Nucleus accumbens (tissue), 56 donors: ENCODE data around the gene CERS6.
"Not testable (repeated sequence)": the region's sequence is repeated elsewhere in the genome, so short reads cannot be mapped to it uniquely, and the experiment has no call there.

Source experiments
- DNase-seq, 56 donors: peaks; one replicate each; lab custom pipeline; 2025; lab: John Stamatoyannopoulos, UW

Gene CERS6, protein sequence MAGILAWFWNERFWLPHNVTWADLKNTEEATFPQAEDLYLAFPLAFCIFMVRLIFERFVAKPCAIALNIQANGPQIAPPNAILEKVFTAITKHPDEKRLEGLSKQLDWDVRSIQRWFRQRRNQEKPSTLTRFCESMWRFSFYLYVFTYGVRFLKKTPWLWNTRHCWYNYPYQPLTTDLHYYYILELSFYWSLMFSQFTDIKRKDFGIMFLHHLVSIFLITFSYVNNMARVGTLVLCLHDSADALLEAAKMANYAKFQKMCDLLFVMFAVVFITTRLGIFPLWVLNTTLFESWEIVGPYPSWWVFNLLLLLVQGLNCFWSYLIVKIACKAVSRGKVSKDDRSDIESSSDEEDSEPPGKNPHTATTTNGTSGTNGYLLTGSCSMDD

DNA sequence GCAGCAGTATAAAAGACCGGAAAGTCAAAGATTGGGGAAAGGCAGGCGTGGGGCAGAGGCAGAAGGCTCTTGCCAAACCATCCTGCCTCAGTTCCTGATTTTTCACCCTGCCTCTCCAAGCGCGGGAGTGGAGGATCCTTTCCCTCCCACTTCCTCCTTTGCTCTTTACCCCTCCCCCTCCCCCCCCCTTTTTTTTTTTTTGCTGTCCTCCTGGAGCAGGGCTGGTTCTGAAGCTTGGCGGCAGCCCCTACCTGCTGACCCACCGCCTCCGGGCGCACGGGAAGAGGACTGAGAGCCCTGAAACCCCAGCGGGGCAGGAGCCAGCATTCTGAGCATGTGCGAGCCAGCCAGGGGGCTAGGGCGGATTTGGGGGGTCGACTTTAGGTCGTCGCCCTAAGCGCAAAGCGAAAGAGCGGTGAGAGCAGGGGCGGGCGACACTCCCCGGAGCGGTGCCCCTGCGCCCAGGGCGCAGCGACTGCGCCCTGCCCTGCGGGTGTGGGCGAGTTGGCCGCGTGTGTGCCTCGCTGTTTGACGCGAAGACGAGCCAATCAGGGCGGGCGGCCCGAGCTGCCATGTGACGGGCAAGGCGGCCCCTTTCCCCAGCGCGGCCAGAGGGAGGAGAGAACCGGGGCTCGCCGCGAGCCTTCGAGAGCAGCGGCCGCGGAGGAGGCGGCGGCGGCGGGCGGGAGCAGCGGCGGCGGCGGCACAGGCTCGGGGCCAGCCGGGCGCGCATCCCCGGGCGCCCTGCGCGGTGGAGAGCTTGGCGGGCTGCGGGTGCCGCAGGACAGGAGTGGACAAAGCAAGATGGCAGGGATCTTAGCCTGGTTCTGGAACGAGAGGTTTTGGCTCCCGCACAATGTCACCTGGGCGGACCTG, at the start of gene CERS6:
TSS of gene CERS6 (plus strand) at position 628 of the 876 bp plus-strand sequence. CDS start at position 805, 177 bp downstream.
- DNase-seq = peak; percentile 25 to 95 (median 80)

DNA sequence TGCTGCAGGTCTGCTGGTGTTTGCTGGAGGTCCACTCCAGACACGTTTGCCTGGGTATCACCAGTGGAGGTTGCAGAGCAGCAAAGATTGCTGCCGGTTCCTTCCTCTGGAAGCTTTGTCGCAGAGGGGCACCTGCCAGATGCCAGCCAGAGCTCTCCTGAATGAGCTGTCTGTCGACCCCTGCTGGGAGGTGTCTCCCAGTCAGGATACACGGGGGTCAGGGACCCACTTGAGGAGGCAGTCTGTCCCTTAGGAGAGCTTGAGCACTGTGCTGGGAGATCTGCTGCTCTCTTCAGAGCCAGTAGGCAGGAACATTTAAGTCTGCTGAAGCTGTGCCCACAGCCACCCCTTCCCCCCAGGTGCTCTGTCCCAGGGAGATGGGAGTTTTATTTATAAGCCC, 43.8 kb upstream of the CERS6 start:
- not testable (repeated sequence) for DNase-seq

DNA sequence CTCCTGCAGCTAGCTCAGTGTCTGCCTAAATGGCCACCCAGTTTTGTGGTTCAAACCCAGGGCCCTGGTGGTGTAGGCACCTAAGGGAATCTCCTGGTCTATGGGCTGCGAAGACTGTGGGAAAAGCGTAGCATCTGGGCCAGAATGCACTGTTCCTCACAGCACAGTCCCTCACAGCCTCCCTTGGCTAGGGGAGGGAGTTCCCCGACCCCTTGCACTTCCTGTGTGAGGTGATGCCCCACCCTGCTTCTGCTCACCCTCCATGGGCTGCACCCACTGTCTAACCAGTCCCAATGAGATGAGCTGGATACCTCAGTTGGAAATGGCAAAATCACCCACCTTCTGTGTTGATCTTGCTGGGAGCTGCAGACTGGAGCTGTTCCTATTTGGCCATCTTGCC, 43.0 kb upstream of the CERS6 start:
- DNase-seq = not testable (repeated sequence)

DNA sequence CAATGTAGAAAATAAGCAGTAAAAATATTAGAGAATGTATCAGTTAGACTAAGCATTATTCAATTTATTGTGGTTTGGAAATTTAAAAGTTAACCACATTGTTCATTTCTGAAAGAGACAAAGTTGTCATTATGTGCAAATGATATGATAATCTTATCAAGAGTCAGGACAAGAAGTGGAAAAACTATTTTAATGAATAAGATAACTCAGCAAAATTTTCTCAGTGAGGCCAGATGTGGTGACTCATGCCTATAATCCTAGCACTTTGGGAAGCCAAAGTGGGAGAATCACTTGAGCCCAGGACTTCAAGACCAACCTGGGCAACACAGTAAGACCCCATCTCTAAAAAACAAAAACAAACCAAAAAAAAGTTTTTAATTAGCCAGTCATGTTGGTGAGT, 39.5 kb upstream of the CERS6 start:
- DNase-seq = no peak

DNA sequence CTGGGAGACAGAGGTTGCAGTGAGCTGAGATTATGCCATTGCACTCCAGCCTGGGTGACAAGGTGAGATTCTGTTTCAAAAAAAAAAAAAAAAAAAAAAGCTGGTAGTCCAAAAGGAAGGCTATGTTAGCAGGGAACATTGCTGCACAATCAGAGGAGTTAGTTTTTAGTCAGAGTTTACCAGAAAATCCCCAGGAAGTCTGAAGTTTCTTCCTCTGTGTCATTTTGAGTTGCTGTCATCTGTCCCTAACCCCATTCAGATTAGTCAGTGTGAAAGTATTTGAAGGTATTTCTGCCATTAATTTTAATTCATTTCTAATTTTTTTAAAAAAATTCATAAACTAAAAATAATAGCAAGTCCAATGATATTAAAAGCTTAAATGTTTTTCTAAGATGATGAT, 33.5 kb upstream of the CERS6 start:
- DNase-seq = no peak

DNA sequence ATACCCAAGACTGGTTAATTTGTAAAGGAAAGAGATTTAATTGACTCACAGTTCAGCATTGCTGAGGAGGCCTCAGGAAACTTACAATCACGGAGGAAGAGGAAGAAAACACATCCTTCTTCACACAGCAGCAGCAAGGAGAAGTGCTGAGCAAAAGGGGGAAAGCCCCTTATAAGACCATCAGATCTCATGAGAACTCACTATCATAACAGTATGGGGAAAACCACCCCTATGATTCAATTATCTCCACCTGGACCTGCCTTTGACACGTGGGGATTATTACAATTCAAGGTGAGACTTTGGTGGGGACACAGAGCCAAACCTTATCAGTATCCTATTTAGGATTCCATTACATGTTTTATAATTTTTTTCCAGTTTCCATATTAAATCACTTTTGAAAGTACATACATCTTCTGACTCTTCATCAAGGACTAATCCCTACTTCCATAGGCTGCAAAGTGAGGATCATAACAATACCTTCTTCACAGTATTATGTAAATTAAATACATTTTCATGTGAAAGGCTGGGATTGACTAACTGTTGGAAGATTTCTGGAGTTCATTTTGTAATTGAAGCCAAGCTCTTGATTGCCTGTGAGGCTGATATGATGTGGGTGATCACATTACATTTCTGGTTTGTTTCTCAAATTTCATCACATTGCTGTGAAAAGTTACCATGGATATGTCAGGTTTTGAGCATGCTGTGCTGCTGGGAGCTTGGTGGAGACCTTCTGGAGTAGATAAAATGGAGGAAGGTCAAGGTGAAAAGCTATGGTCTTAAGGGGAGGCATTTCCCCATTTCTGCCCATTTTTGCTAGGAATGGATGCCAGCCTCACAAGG, 31.7 kb upstream of the CERS6 start:
- DNase-seq = no peak

DNA sequence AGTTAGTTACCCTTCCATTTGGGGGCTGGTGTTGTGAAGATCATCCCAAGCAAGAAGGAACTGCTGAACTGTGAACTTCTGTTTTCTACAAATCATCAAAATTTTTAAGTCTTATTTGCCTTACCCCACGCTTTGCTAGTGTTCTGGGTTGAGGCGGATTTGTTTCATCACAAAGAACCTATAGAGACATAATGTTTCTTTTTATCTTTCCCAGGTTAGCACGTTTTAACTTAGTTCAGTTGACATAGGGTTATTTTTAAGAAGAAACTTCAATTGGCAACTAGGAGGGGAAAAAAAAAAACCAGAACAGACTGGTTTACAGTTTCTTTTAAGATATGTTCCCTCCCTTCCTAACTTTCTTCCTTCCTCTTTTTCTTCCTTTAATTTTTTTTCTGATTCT, 31.1 kb upstream of the CERS6 start:
- DNase-seq = no peak

DNA sequence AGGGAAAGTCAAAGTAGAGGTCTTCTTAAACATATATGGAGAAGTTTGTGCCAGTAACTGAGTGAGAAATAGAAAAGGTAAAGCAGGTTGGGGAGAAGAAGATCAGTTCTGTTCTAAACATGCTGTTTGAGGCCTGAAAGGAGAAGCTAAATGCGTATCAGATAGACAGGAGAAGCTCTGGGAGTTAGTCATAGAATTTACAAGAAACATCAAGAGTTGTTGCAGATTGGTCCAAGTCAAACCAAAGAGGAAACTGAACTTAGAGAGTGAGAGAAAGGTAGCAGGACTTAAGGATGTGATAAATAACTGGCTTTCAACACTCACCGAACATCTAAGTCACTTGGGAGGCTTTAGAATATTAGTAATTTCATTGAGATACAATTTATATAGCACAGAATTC, 29.2 kb upstream of the CERS6 start:
- no peak for DNase-seq

DNA sequence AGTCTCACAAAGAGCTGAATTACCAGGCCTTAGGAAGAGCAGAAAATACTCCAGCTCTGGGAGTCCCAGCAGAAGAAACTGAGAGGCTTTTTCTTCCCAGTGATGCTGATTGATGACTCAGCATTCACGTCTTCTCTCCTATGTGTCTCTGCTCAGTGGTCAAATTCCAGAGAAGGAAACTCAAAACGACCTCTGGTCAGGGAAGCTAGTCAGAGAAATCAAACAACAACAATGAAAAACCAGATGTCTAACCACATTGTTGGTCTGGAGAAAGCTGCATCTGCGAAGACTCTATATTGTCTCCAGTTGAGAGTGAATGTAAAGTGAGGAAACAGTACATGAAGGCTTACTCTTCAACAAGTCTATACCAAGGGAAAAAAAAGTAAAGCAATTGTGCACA, 28.6 kb upstream of the CERS6 start:
- DNase-seq = no peak

DNA sequence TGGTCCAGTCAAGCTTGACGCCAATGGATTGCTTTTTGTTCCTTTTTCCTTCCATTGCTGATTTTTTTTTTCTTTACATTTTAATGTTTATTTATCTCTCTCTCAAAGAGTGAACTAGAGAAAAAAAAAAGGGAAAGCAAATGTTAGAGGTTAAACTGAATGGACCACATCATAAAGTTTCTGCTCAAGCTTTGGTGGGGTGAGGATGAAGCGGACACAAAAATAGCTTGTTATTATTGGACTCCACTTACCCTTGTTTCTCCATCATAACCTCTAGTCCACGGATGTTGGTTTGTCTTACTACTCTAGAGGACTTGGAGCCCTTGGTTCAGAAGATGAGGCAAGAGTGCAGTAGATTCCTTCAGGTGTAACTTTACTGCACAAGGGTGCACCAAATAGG, 27.6 kb upstream of the CERS6 start:
- no peak for DNase-seq

DNA sequence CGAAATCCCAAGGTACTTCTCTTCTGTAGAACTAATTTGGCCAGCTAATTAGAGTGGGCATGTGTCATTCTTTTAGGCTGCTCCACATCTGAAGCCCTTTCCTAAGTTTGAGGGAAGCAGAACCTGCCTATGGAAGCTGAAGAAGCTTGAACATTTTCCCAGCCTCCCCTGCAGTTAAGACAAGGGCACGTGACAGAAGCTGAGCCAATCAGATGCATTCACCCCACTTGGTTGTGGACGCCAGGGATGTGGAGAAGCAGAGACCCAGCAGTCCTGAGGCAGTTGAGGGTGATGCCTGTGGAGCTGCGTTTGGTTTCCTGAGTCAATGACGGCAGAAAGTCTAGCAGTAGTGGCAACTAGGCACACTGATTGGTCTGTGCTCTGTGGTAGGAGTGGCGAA, 26.1 kb upstream of the CERS6 start:
- no peak for DNase-seq

DNA sequence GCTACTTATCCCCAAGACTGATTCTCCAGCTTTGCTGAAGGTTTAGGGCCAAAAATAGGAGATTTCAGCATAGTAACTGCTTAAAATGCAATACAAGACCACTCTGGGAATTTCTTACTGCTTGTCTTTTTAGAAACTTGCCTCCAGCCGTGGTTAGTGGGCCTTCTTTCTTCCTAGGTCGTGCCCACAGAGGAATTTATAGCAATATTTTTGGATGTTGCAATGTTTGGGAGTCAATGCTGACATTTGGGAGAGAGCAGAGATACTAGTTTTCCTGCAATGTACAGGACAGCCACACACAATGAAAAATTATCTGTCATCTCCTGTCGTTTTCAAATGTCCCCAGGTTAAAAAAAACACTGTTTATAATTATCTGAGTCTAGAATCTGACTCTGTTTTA, 25.6 kb upstream of the CERS6 start:
- DNase-seq = no peak

DNA sequence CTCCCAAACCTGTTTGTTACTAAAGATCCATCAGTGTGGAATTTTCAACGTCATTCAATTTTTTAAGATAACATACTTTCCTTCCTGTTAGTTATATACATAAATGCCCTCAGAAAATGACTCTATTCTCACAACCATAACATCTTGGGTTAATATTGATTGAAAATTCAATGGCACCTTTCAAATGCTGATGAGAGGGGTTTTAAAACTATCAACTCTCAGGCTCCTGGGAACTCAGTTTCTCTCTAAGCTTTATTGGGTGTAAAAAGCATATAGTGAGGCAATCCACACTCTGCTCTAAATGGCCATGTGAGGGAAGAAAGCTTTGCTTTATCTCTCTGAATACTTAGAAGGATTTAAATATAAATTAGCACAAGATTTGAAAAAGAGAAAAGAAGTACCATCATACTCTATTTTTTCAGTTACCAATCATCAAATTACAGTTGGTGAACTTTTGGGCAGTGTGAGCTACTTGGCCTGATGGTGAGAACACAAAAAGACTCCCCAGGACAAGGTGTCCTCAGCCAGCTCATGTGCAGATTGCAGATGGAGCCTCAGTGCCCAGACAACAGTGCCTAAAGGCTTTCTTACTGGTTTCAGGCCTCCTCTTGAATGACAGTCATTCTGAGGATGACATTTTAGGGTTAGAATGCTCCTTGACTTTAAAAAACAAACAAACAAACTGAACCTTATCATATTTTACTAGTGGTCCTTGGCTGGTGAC, 24.6 kb upstream of the CERS6 start:
- no peak for DNase-seq

DNA sequence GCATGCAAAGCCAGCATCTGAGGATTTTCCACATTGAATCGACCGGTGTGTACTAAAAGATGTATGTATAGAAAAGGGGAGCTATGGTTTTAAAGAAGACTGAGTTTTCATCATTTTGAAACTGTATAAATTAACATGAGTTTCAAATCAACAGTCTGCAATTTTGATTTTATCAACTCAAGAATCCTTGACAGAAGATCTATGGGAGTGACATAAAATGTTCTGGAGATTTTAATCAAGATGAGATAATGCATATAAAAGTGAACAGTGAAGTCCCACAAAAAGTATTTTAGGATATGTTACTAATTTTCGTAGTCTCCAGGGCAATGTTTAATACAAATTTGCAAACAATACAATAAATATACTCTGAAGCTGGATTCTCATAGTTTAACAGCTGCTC, 24.0 kb upstream of the CERS6 start:
- no peak for DNase-seq

DNA sequence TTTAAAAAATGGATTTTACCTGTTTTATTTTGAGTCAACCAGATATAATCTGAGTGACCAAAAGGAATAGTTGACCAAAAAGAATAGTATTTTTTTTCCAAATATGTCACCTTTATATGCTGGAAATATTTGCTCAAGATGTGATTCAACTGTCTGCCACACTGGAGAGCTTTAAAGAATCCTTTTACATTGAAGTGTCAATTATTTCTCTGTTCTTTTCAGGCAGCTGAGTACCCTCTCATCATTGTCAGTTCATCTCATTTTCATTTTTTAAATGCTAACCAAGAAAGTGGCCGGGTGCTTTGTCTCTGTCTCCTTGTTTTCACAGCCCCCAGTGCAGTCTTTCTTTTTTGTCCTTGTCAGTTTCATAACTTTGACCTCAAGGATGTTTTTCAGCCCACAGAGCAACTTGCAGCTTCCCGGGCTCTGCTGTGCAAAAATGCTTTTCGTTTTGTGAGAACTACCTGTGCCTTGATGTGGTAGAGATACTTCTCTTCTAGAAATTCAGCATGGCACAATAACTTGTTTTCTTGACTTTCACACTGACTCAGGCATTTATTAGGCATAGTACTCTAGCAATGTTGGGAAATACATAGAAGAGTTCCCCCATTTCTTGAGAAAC, 23.4 kb upstream of the CERS6 start:
- DNase-seq = no peak

DNA sequence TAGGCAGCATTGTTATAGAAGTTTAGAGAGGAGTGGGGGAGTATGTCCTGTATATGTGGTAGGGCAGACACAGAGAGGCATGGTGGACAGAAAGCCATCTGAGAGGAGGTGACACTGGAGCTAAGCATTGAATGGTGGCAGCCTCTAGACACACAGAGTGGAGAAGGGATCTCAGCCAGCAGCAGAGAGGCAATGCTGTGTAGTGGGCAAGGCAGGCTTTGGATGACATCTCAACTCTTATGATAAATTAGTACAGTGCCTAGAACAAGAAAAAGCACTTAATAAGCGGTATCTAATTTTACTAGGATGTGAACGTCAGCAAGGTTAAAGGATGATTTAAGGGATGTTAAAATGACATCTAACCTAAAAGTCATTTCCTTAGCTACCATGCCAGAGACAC, 22.5 kb upstream of the CERS6 start:
- no peak for DNase-seq

DNA sequence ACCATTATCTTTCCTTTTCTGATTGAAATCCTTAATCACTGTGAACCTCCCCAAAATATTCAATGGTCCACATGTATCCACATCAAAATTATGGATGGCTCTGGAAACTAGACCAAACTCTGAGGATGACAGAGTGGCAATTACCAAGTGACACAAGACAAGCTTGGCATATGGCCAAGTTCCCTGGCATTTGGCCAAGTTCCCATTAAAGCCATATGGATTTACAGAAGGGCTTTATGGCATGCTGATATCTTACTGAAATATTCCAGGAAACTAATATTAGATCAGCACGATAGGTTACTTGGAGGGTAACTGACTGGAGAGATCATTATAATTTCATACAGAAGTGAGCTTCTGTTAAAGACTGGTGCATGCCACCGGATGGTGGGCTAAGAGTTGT, 21.9 kb upstream of the CERS6 start:
- DNase-seq = peak in 5 of 56 donors; percentile 1 to 29 (median 8)

DNA sequence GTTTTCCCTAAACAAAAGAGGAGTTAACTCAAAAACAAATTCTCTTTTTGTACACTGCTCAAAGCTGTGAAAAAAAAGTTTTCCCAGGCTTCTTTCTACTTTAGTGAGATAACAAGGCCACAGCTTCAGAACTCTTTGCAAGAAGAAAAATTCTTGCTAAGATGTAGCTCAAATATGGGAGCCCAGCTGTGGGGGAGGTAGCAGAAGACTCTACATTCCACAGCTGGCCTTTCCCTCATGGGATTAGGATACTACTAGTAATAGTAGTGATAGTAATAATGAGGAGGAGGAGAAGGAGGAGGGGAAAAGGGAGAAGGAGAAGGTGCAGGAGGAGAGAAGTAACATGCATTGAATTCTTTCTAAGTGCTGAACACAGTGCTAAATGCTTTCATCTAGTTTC, 19.2 kb upstream of the CERS6 start:
- DNase-seq = no peak

DNA sequence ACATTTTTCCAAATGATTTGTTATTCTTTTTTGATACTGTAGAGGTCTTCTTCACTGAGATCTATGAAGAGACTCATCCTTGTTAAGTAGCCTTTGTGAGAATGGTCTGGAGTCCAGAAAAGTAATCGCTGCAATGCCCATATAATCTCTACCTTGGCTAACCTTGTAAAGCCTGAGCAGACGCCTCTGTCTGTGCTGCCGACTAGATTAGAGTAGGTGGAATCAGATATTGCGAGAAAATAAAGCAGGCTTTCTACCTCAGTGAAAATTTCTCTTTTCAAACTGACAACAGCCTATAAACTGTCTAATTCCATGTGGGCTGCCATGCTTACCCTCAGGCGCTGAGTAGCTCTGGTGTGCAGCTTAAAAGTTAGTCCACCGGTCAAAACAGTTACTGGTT, 17.5 kb upstream of the CERS6 start:
- DNase-seq = no peak

DNA sequence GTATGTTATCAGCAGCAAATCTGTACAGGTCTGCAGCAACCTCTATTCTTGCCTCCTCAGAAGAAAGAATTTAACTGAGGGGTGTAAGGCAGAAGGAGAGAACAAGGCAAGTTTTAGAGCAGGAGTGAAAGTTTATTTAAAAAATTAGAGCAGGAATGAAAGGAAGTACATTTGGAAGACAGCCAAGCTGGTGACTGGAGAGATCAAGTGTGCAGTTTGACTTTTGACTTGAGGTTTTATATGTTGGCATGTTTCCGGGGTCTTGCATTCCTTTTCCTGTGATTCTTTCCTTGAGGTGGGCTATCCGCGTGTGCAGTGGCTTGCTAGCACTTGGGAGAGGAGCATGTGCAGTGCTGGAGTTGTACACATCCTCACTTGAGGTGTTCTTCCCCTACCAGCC, 16.5 kb upstream of the CERS6 start:
- DNase-seq = no peak
